OCI-LY7 (cell line): ENCODE measurements around the gene PMS2.
"Not testable (repeated sequence)": the region's sequence is repeated elsewhere in the genome, so short reads cannot be mapped to it uniquely, and the experiment has no call there.

Source experiments
- EZH2phosphoT487 ChIP-seq: fragments of 200-600 bp; sonication (generic); IDR thresholded peaks from 2 replicates; pipeline ENCODE4 v1.6.1; 2018; ENCODE audit warnings: low read depth, borderline replicate concordance, mild to moderate bottlenecking, mixed run types, antibody characterized with exemption, low read length, moderate library complexity, mixed read lengths
- TF ChIP-seq, protein P1 (sequence below): fragments of 200-600 bp; sonication (generic); conservative IDR thresholded peaks from 2 replicates; pipeline ENCODE4 v1.5.1; 2014; ENCODE audit warnings: mild to moderate bottlenecking, antibody characterized with exemption, low read length, moderate library complexity, mixed read lengths

DNA sequence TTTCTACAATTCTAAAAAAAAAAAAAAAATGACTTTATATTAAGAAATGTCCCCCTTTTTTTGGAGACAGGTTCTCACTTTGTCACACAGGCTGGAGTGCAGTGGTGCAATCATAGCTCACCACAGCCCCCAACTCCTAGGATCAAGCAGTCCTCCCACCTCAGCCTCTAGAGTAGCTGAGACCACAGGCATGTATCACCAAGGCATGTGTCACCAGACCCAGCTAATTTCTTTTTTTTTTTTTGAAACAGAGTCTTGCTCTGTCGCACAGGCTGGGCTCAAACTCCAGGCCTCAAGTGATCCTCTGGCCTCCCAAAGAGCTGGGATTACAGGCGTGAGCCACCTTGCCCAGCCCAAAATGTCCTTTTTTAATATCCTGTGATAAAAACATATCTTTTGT, 84.7 kb downstream of the PMS2 start:
- TF ChIP-seq, protein P1, sequence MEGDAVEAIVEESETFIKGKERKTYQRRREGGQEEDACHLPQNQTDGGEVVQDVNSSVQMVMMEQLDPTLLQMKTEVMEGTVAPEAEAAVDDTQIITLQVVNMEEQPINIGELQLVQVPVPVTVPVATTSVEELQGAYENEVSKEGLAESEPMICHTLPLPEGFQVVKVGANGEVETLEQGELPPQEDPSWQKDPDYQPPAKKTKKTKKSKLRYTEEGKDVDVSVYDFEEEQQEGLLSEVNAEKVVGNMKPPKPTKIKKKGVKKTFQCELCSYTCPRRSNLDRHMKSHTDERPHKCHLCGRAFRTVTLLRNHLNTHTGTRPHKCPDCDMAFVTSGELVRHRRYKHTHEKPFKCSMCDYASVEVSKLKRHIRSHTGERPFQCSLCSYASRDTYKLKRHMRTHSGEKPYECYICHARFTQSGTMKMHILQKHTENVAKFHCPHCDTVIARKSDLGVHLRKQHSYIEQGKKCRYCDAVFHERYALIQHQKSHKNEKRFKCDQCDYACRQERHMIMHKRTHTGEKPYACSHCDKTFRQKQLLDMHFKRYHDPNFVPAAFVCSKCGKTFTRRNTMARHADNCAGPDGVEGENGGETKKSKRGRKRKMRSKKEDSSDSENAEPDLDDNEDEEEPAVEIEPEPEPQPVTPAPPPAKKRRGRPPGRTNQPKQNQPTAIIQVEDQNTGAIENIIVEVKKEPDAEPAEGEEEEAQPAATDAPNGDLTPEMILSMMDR = not testable (repeated sequence)
- not testable (repeated sequence) for TF ChIP-seq EZH2phosphoT487
